8988T (cell line): ENCODE measurements around the gene ZNF575.

ENCODE experiments used
- DNase-seq: peaks from one replicate; pipeline ENCODE4 v3.0.0; 2011

The ZNF575 gene

GRCh38 chr19:43532962-43533545 lies at the start of gene ZNF575:
Gene ZNF575, plus strand, starts transcription at chr19:43533188. Its CDS starts 1,235 bp downstream, at chr19:43534423.
- DNase-seq, result peak; percentile 74

- DNase-seq, result no peak
Measured at GRCh38 chr19:43483281-43483680, 49.7 kb upstream of the ZNF575 start.

DNA sequence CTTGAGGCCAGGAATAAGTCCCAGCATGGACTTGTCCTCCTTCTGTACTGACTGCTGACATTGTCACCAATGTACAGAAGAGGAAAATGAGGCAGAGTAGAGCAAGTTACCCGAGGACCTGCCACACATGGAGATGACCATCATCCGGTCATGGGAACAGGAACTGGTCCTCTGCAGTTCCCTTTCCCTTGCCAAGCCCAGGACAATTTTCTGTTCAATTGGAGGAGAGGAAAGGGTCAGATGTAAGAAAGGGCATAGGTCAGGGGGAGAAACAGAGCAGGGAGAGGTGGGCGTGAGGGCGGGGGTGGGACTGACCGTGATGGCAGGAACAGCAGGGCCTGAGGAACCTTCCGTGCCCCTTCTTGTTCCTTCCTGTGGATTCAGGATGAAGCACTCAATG lies 47.0 kb upstream of the ZNF575 start:
- DNase-seq, result no peak

GRCh38 chr19:43486412-43486811 lies 46.6 kb upstream of the ZNF575 start:
- DNase-seq, result no peak

GRCh38 chr19:43488179-43488578 lies 44.8 kb upstream of the ZNF575 start:
- no peak for DNase-seq

DNA sequence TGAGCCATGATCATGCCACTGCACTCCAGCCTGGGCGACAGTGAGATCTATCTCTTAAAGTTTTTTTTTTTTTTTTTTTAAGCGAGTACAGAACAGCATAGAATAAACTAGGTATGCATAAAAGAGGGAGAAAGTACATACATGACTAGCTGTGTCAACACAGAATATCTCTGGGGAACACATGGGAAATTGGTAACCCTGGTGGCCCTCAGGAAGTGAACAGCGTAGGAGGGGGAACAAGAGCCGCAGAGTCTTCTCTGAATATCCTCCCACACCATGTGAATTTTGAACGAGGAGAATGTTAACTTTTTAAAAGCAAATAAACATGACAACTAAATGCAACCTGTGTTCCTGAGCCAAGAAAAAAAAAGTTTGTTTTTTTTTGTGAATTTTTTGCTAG lies 43.7 kb upstream of the ZNF575 start:
- DNase-seq, result no peak

GRCh38 chr19:43489979-43490599 lies 42.9 kb upstream of the ZNF575 start:
- no peak for DNase-seq

DNA sequence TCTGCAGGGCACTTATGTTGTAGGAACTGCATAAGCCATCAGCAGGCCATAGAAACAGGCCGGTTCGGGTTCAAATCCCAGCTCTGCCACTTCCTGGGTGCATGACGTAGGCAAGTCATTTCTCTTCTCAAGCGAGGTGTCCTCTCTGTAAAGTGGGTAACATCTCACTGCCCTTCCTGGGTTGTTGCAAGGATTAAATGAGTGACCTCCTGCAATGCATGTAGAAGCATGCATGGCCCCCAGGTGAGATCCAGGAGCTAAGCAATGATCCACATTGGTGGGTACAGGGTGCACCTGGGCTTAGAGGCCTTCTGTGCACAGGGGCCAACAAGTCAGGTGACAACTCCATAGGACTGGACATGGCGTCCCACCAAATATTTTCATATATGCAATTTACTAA lies 42.2 kb upstream of the ZNF575 start:
- DNase-seq, result no peak

- no peak for DNase-seq
Measured at GRCh38 chr19:43495082-43495481, 37.9 kb upstream of the ZNF575 start.

GRCh38 chr19:43496960-43497359 lies 36.0 kb upstream of the ZNF575 start:
- DNase-seq, result no peak

- DNase-seq, result no peak
Measured at GRCh38 chr19:43498233-43498842, 34.6 kb upstream of the ZNF575 start.

DNA sequence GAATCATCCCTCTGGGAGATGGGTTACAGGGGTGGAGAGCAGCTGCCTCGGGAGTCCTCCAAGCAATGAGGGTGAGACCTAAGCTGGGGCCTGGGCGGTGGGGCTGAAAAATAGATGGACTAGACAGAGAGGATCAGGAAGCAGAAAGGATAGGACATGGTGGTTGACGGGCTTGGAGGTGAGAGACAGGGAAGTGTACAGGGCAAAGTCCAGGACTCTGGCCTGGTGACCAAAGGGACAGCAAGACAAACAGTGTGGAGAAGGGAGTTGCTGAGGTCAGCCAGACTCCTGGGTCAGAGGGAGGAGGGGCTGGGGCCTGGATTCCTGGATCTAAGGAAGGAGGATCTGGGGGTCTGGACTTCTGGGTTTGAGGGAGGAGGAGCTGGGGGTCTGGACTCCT lies 33.9 kb upstream of the ZNF575 start:
- no peak for DNase-seq

DNA sequence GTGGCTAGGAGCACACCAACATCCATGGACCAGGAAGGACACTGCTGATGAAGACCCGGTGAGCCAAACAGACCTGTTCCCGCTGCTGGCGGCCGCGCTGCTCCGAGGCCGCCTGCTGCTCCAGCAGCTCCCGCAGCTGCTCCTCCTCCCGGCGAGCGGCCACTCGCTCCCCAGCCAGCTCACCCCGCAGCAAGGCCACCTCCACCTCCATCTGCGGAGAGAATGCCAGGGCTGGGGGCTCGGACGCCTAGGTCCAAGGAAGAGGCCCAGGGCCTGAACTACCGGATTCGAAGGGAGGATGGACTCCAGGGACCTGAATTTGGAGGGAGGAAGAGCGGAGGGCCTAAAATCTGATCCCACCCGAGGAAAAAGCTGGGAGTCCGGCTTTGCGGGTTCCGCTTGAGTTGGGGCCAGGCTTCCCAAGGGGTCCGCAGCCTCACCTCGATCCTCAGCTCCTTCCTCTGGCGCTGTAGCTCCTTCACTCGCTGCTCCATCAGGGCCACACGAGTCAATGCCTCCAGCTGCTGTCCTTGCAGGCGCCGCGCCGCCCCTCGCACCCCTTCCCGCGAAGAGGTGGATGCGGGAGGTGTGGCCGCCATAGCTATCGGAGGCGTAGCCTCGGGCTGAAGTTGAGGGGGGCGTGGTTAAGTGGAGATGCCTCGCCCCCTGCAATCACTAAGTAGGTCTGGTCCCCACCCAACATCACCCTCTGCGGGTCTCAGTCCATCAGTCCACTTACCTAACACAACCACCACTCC lies 31.1 kb upstream of the ZNF575 start:
- DNase-seq, result no peak

DNA sequence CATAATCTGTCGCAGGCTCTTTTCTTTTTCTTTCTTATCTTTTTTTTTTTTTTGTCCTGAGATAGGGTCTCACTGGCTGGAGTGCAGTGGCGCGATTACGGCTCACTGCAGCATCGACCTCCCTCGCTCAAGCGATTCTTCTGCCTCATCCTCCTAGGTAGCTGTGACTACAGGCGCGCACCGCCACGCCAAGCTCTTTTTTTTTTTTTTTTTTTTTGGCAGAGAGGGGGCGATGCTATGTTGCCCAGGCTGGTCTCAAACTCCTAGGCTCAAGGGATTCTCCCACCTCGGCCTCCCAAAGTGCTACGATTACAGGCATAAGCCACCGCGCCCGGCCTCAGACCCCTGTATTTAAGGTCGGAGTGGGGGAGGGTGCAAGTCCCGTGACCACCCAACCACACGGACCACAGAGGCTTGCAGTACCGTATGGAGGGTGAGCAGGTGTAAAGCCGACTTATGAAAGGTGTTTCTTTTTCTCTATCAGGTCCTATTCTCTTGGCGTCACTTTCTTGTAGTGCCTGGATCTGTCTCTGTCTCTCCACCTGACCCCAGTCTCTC lies 30.5 kb upstream of the ZNF575 start:
- DNase-seq, result no peak

- DNase-seq, result peak; percentile 77
Measured at GRCh38 chr19:43503501-43504425, 29.2 kb upstream of the ZNF575 start.

DNA sequence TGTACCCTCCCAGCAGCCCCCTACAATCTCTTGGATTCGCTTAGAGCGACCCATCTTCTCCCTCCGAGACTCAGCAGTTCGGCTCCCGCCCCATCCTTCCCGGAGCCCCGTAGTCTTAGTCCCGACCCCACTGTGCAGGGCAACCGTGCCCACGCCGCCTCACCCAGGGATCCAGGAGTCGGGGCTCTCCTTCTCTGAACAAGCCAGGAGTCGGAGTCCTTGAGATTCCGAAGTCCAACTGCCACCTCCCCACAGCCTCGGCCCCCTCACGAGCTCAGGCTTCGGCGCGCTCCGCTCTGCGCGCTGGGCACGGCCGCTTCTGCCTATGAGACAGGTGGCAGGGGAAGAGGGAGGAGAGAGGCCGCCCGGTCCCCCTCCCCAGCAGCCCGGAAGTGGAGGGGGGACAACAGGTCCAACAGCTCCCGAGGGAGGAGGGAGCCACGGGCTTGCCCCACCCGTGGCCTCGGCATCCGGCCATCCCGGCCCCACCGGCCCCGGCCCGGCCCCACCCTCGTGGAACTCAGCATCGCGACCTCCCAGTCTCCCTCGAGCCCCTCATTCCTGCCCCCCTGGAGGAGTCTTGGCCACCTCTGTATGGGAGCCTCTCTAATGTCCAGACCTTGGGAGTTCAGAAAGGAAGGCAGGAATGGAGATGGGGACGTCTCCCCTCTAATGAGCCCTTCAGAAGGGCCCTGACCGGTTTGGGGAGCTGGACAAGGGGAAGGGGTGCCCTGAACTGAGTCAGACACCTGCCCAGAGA lies 28.4 kb upstream of the ZNF575 start, which contains the start of gene PHLDB3:
Gene PHLDB3 (minus strand): TSS at position 321 of the 760 bp plus-strand sequence. CDS start 628 bp downstream, outside the sequence.
- no peak for DNase-seq

- DNase-seq, result no peak
Measured at GRCh38 chr19:43505186-43505456, 27.9 kb upstream of the ZNF575 start.

DNA sequence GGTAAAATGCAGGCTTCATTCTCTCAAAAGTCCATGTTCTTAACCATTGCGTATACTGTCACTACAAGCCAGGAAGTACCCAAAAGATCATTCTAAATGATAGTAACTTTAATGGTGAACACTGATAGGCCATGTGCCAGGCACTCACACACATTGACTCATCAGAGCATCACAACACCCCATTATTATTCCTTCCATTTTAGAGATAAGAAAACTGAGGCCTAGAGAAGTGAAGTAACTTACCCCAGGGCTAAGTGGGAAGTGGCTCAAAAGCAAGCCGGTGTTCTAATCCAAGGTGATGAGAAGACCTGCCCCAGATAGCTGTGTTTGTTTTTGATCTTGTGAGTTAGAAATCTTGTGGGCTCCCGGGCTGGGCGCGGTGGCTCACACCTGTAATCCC lies 27.0 kb upstream of the ZNF575 start:
- no peak for DNase-seq

- DNase-seq, result no peak
Measured at GRCh38 chr19:43506629-43507028, 26.4 kb upstream of the ZNF575 start.

- no peak for DNase-seq
Measured at GRCh38 chr19:43507880-43508279, 25.1 kb upstream of the ZNF575 start.

DNA sequence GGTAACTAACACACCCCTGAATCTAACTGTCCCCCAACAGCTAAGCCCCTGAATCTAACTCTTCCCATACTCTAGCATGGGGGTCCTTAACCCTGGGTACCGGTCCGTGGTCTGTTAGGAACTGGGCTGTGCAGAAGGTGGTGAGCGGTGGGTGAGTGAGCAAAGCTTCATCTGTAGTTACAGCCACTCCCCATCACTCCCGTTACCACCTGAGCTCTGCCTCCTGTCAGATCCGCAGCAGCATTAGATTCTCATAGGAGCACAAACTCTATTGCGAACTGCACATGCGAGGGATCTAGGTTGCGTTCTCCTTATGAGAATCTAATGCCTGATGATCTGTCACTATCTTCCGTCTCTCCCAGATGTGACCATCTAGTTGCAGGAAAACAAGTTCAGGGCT lies 22.3 kb upstream of the ZNF575 start:
- DNase-seq, result no peak

DNA sequence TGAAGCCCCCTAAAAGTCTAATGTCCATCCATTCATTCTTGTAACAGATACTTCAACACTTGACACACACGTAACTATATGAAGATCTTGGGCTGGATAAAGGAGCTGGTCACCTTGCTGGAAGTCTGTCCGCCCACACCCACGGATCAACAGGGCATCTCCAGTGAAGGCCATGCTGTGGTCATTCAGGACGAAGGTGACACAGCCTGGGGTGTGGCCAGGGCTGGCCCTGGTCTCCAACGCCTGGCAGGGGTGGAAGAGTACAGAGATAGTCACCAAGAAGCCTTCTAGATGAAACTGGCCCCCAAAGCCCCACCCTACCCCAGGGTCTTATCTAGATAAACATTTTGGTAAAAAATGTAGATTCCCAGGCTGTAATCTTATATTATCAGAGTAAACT lies 21.7 kb upstream of the ZNF575 start:
- DNase-seq, result no peak
